Kidney capillary endothelial cell (primary cell): Measurements from ENCODE around the gene TMEM39A.

Experiments
- DNase-seq: peaks from one replicate; pipeline ENCODE4 v3.0.0-alpha.2; 2018; ENCODE audit warnings: low spot score

Gene TMEM39A

GRCh38 chr3:119453822-119454221 is 9.6 kb downstream of the TMEM39A start:
- DNase-seq = no peak

GRCh38 chr3:119444590-119444989 is 18.8 kb downstream of the TMEM39A start:
- no peak for DNase-seq

GRCh38 chr3:119443179-119443578 is 20.2 kb downstream of the TMEM39A start:
- DNase-seq = no peak

GRCh38 chr3:119437691-119438258 is 25.6 kb downstream of the TMEM39A start:
- DNase-seq = no peak

- DNase-seq = no peak
Measured at GRCh38 chr3:119436977-119437376, 26.4 kb downstream of the TMEM39A start.

- DNase-seq = no peak
Measured at GRCh38 chr3:119434703-119435102, 28.7 kb downstream of the TMEM39A start.

DNA sequence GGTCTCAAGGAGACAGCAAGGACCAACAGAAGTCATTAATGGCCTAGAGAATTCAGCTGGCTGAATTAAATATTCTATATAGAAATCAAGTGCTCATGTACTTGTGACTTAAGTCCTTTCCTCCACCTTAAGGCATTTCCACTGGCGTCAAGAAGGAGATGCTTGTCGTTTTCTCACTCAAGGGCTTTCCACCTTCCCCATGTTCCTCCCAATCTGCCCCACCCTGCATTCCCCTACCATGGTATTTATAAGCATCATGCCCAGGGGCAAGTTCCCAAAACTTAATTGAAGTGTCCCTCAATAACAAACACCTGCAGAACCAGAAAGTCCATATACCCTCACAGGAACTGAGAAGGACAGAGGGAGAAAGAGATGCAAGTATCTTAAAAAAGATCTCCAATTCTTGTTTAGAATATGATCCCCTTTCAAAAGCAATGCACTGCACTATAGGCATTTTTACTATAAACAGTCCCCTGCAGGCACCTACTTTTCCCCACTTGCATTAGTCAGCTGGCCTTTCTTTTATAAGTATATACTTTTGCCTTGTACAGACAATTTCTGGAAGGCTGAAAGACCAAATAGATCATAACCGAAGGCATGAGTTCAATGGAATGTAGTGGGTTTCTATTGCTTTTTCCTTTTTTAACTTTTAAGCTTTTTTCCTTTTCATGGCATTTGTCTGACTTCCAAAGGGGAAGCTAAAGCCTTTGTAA is 29.6 kb downstream of the TMEM39A start:
- DNase-seq = no peak

DNA sequence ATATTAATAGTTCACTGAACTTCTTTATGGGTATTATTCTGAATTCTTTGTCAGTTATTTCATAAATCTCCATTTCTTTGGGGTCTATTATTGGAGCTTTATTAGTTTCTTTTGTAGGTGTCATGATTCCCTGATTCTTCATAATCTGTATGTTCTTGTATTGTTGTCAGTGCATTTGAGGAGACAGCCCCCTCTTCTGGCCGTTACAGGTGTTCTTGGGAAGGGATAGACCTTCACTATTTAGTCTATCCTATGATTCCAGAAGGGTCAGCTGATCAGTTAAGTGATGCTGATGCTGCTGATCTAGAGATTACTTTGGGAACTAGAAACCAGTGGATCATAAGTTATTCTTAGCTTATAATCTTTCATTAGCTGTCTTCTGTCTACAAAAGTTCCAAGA is 34.9 kb downstream of the TMEM39A start:
- no peak for DNase-seq

GRCh38 chr3:119427669-119428068 is 35.7 kb downstream of the TMEM39A start:
- DNase-seq = no peak

DNA sequence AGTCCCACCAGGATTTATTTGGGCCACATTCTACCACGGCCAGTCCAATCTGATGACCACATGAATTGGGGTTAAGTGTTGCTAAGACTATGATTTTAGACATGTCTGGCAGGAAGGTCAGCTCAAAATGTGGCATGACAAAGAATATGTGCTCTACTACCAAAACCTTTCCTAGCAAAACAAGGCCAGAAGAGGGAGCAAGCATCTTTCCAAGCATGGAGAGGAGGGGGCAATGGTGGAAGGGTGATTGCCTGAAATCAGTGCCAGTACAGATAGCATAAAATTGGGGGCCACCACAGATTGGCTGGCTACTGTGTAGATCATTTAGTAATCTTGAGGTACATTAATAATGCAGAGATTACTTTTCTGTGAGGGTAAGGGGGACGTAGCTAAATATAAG is 43.2 kb downstream of the TMEM39A start:
- DNase-seq = no peak

DNA sequence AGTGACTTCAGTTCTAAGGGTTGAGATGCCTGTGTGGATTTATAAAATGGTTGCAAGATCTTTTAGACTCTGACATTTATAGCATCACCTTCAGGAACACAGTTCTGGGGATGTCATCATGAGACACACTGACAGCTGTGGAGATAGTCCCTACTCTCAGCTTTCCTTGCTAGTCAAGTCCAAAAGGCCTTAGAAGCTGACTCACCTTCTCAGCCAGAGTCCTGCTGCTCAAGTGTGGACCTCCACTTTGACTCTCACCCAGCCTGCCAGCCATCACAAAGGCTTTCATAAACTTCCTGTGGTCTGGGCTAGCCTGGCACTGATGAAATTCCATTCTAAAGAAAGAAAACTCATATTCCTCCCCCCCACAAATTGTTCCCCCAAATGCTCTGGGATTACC is 44.8 kb downstream of the TMEM39A start:
- no peak for DNase-seq

GRCh38 chr3:119417771-119418512 is 45.5 kb downstream of the TMEM39A start:
- DNase-seq = no peak

DNA sequence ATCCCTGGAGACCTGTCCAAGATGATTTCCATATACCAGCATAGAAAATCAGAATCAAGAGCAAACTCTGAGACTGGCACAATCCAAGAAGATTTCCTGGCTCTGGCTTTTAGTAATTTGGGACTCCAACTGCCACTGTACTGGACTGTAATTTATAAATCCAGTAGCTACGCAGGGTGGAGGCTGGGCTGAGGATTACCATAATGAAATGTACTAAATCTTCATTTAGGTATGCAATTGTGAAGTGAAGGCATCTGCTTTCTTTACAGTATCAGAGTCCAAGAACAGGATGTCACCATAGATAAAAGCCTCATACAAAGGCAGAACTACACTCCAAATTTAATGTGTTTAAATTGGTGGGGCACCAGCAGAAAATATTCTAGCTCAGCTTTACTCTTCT is 46.5 kb downstream of the TMEM39A start:
- DNase-seq = no peak

DNA sequence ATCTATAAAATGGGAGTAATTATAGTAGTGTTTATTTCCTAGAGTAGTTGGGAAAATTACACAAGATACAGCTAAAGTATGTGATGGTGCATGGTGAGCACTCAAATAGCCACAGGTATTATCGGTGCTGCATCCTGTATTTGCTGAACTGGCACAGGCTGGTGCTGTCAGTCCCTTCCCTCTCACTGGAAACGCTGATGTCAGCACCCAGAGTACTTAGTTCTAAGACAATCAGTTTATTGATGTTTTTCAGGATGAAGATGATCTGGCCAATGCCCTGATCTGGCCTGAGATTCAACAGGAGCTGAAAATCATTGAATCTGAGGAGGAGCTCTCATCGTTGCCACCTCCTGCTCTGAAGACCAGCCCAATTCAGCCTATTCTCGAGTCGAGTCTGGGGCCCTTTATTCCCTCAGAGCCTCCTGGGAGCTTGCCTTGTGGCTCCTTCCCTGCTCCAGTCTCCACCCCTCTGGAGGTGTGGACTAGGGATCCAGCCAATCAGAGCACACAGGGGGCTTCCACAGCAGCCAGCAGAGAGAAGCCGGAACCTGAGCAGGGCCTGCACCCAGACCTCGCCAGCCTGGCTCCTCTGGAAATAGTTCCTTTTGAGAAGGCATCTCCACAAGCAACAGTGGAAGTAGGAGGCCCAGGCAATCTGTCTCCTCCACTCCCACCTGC is 49.7 kb downstream of the TMEM39A start:
- no peak for DNase-seq

GRCh38 chr3:119409844-119410243 is 53.6 kb downstream of the TMEM39A start:
- DNase-seq = no peak

DNA sequence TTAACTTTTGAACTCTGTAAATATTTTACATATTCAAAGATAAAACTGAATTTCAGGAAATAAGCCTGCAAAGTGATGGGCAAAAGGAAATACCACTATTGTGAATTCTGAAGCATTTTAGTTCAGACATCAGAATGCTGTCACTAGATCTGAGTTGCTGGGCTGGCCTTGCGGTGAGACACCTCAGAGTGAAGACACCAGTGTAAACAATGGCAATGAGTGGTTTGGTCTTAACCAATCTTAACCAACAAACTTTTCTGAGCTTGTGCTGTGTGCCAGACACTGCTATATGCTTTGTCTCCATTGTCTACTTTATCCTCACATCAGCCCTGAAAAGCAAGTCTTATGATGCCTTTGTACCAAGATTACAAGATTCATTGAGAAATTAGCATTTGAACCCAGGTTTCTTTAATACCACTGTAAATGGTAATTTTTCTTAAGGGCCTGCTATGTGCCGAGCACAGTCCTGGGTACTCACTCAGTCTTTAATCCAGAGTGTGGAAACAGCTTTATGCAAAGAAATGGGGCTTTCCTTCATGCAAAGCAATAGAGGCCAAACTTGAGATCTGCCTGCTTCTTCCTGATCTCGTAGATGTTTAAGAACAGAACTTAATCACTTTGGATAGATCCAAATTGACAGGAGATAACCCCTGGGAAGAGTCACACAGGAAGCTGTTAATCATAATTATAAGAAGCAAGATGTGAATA is 55.0 kb downstream of the TMEM39A start:
- DNase-seq = no peak

DNA sequence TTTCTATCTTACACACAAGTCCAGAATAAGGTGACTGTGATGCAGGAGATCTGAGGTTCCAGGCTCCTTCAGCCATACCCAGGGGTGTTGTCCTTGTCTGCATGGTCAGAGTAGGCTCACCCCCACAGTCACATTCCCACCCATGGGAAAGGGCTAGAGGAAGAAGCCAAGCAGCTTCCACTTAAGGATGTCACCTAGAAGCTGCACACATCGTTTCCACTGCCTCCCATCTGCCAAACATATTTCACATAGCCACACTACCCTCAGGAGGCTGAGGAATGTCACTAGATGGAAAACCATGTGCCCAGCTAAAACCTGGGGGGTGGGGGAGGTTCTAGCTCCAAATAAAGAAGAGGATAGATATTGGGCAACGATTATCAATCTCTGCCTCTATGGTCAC is 58.1 kb downstream of the TMEM39A start:
- no peak for DNase-seq

DNA sequence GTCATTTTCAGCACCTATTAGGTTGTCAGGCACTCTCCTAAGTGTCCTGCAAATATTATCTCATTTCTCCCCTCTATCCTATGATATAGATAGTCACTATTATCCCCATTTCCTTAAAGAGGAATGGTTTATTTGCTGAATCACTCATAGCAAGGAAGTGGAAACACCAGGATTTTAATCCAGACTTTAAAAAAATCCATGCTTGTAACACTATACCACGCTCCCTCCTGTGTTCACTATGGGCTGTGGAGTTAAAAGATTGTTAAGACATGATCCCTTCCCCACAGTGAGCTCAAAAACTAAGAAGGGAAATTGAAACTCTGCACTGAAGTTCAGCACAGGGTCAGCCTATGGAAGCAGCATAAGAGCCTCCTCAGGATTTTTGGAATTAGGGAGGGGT is 60.2 kb downstream of the TMEM39A start:
- DNase-seq = no peak

DNA sequence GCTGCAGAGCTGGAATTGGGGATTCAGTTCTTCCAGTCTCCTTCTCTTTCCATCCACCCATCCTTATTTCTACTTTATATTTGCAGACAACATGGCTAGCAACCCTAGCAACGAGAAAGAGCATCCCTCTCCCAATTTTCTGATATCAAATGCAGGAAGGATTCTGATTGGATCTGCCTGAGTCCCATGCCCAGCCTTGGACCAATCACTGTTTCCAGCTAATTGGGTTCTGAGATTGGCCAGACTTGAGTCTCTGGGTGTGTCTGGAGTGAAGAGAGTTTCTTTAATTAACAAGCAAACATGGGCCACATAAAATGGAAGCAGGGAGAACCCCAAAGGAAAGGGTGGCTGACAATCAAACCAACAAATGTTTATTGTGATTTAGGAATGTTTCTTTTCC is 60.6 kb downstream of the TMEM39A start:
- no peak for DNase-seq

DNA sequence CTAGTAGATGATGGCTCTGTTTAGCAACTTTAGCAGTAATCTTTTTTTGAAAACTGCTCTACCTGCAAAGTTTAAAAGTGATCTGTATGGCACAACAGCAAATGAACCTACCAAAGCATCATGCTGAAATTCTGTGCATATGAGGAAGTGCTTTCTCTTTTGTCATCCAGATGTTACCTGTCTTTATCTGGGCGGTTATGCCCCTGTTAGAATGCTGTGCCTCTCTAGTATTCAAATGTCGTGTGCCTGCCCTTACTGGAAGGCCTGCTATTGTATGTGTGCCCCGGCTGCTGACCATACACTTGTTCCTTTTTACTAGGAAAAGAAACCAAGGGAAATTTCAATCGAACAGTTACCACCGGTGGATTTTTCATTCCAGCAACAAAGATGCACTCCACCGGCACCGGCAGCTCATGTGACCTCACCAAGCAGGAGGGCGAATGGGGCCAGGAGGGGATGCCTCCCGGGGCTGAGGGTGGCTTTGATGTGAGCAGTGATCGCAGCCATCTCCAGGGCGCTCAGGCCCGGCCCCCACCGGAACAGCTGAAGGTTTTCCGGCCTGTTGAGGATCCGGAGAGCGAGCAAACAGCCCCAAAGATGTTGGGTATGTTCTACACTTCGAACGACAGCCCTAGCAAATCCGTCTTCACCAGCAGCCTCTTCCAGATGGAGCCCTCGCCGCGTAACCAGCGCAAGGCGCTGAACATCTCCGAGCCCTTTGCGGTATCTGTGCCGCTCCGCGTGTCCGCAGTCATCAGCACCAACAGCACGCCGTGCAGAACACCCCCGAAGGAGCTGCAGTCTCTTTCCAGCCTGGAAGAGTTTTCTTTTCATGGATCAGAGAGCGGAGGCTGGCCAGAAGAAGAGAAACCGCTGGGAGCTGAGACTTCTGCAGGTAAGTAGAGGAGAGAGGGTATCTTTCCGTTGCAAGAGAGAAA is 61.6 kb downstream of the TMEM39A start:
- no peak for DNase-seq

GRCh38 chr3:119401069-119401468 is 62.3 kb downstream of the TMEM39A start:
- no peak for DNase-seq
